Loucy (cell line): ENCODE measurements around the gene TBCB.

Source experiments
- H2AFZ ChIP-seq: fragments of 200-600 bp; sonication (generic); 2 replicates; pipeline ENCODE4 v1.6.0; 2016; ENCODE audit warnings: antibody characterized with exemption, mild to moderate bottlenecking, low read length, moderate library complexity
- H3F3A ChIP-seq: fragments of 200-600 bp; 2 replicates; pipeline ENCODE4 v1.6.0; 2016; ENCODE audit warnings: antibody characterized with exemption, low read depth, mild to moderate bottlenecking
- H3K27me3 ChIP-seq: fragments of 200-600 bp; sonication (generic); 2 replicates; pipeline ENCODE4 v1.6.1; 2014; ENCODE audit warnings: low read length, mild to moderate bottlenecking; ENCODE audit not compliant: insufficient read depth, poor library complexity, severe bottlenecking
- H3K36me3 ChIP-seq: fragments of 200-600 bp; sonication (generic); 2 replicates; pipeline ENCODE4 v1.6.1; 2016; ENCODE audit warnings: low read length; ENCODE audit not compliant: insufficient read depth
- H3K4me1 ChIP-seq: fragments of 200-600 bp; sonication (generic); 2 replicates; pipeline ENCODE4 v1.5.1; 2014; ENCODE audit warnings: low read length, mild to moderate bottlenecking; ENCODE audit not compliant: insufficient read depth, poor library complexity, severe bottlenecking
- H3K4me2 ChIP-seq: fragments of 200-600 bp; sonication (generic); 2 replicates; pipeline ENCODE4 v1.6.0; 2014; ENCODE audit warnings: antibody characterized with exemption, low read length, low read depth, mild to moderate bottlenecking; ENCODE audit not compliant: poor library complexity, severe bottlenecking
- H3K4me3 ChIP-seq: fragments of 200-600 bp; sonication (generic); 2 replicates; pipeline ENCODE4 v1.5.1; 2014; ENCODE audit warnings: low read length, mild to moderate bottlenecking, mixed read lengths; ENCODE audit not compliant: poor library complexity, severe bottlenecking
- H3K79me2 ChIP-seq: fragments of 200-600 bp; sonication (generic); 2 replicates; pipeline ENCODE4 v1.6.1; 2014; ENCODE audit warnings: low read length; ENCODE audit not compliant: insufficient read depth
- H3K9ac ChIP-seq: fragments of 200-600 bp; sonication (generic); 2 replicates; pipeline ENCODE4 v1.6.0; 2014; ENCODE audit warnings: mild to moderate bottlenecking, low read depth, low read length, moderate library complexity; ENCODE audit not compliant: poor library complexity, severe bottlenecking
- H3K9me2 ChIP-seq: fragments of 200-600 bp; sonication (generic); replicated peaks from 2 replicates; pipeline ENCODE4 v1.6.1; 2016; ENCODE audit warnings: low read depth, low read length, mixed read lengths
- H3K9me3 ChIP-seq: fragments of 200-600 bp; sonication (generic); 2 replicates; pipeline ENCODE4 v1.6.1; 2014; ENCODE audit warnings: mild to moderate bottlenecking, antibody characterized with exemption, low read length, low read depth; ENCODE audit not compliant: insufficient read depth
- H4K20me1 ChIP-seq: fragments of 200-600 bp; sonication (generic); 2 replicates; pipeline ENCODE4 v1.6.0; 2014; ENCODE audit warnings: antibody characterized with exemption, low read length, mild to moderate bottlenecking; ENCODE audit not compliant: insufficient read depth, poor library complexity, severe bottlenecking
- EZH2phosphoT487 ChIP-seq: fragments of 200-600 bp; IDR thresholded peaks from 2 replicates; pipeline ENCODE4 v1.6.1; 2018; ENCODE audit warnings: antibody characterized with exemption, mild to moderate bottlenecking, moderate library complexity, borderline replicate concordance
- TF ChIP-seq, protein P1 (sequence below): fragments of 200-600 bp; sonication (generic); conservative IDR thresholded peaks from 2 replicates; pipeline ENCODE4 v1.5.1; 2014; ENCODE audit warnings: mild to moderate bottlenecking, antibody characterized with exemption, low read length

Gene TBCB

DNA sequence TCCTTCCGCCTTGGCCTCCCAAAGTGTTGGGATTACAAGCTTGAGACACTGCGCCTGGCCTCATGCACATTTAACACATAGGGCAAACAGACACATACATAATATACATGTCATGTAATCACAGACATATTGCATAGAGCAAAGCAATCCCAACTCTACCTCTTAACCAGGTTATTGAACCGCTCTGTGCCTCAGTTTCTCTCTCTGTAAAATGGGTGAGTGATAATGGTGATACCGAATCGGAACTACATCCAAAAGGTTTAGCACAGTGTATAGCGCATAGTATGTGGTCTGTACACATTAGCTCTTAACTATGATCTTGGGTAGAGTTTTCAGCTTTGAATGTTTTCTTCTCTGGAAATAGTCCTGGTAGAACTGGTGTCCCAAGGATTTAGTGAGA lies 29.4 kb downstream of the TBCB start:
- Histone ChIP-seq H3K4me1 (peaks cover 9% of the 10 kb centered on the region), H2AFZ (no peak overlapping the region), H3K9me2 (no peaks in the 10 kb centered on the region), H3K4me3 (no peak overlapping the region), H3K36me3 (peaks cover 46% of the 10 kb centered on the region), H4K20me1 (peaks cover 25% of the 10 kb centered on the region), H3F3A (no peaks in the 10 kb centered on the region), H3K79me2 (peaks cover 20% of the 10 kb centered on the region; the same call in 1 of the 2 replicates), H3K4me2 (no peak overlapping the region), H3K9me3 (no peaks in the 10 kb centered on the region), H3K9ac (no peak overlapping the region), H3K27me3 (no peaks in the 10 kb centered on the region)
- TF ChIP-seq, protein P1, sequence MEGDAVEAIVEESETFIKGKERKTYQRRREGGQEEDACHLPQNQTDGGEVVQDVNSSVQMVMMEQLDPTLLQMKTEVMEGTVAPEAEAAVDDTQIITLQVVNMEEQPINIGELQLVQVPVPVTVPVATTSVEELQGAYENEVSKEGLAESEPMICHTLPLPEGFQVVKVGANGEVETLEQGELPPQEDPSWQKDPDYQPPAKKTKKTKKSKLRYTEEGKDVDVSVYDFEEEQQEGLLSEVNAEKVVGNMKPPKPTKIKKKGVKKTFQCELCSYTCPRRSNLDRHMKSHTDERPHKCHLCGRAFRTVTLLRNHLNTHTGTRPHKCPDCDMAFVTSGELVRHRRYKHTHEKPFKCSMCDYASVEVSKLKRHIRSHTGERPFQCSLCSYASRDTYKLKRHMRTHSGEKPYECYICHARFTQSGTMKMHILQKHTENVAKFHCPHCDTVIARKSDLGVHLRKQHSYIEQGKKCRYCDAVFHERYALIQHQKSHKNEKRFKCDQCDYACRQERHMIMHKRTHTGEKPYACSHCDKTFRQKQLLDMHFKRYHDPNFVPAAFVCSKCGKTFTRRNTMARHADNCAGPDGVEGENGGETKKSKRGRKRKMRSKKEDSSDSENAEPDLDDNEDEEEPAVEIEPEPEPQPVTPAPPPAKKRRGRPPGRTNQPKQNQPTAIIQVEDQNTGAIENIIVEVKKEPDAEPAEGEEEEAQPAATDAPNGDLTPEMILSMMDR = no peak
- TF ChIP-seq EZH2phosphoT487 = no peak

DNA sequence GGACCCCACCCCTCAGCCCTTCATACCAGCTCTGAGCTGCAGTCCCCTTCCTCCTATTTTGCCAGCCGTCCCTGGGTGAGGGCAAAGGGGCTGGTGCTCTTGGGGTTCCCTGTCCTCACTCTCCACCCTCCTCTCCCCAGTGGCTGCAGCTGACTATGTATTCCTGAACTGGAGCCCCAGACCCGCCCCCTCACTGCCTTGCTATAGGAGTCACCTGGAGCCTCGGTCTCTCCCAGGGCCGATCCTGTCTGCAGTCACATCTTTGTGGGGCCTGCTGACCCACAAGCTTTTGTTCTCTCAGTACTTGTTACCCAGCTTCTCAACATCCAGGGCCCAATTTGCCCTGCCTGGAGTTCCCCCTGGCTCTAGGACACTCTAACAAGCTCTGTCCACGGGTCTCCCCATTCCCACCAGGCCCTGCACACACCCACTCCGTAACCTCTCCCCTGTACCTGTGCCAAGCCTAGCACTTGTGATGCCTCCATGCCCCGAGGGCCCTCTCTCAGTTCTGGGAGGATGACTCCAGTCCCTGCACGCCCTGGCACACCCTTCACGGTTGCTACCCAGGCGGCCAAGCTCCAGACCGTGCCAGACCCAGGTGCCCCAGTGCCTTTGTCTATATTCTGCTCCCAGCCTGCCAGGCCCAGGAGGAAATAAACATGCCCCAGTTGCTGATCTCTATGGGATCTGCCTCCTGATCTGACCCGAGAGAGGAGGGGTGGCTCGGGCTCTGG lies 34.6 kb downstream of the TBCB start:
- no peak for TF ChIP-seq EZH2phosphoT487
- TF ChIP-seq, protein P1 = no peak
- no peak overlapping the region for H3K9ac ChIP-seq
- H3K4me3 ChIP-seq = no peak overlapping the region
- H2AFZ ChIP-seq = no peak overlapping the region
- no peaks in the 10 kb centered on the region for H3K27me3 ChIP-seq
- peaks cover 3% of the 10 kb centered on the region for H4K20me1 ChIP-seq
- no peaks in the 10 kb centered on the region for H3K9me3 ChIP-seq
- H3F3A ChIP-seq = no peaks in the 10 kb centered on the region
- no peaks in the 10 kb centered on the region for H3K79me2 ChIP-seq
- H3K36me3 ChIP-seq = peaks cover 43% of the 10 kb centered on the region; the same call in 1 of the 2 replicates
- no peaks in the 10 kb centered on the region for H3K4me1 ChIP-seq
- H3K9me2 ChIP-seq = no peaks in the 10 kb centered on the region
- no peak overlapping the region for H3K4me2 ChIP-seq

DNA sequence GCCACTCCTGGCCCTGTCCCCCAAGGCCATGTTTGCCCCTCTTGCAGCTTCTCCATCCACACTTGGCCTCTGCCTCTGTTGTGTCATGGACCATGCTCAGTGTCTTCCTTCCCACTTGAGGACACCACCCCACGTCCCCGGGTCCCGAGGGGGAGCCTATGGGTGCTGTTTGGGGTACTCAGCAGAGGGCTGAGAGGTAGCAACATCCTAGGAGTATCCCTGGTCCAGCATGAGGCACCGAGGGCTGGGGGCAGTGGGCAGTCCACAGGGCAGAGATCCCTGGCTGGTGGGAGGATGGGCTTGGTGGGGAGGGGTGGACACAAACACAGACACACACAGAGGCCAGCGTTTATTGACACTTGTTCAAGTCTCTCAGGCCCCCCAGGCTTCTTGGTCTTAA lies 35.3 kb downstream of the TBCB start:
- Histone ChIP-seq H4K20me1 (peaks cover 3% of the 10 kb centered on the region), H3F3A (no peaks in the 10 kb centered on the region), H3K9ac (no peak overlapping the region), H3K36me3 (peaks cover 38% of the 10 kb centered on the region; the same call in 1 of the 2 replicates), H3K9me2 (no peaks in the 10 kb centered on the region), H3K4me1 (no peaks in the 10 kb centered on the region), H3K79me2 (no peaks in the 10 kb centered on the region), H3K9me3 (no peaks in the 10 kb centered on the region), H3K27me3 (no peaks in the 10 kb centered on the region), H2AFZ (no peak overlapping the region), H3K4me3 (no peak overlapping the region), H3K4me2 (no peak overlapping the region)
- no peak for TF ChIP-seq EZH2phosphoT487
- TF ChIP-seq, protein P1 = no peak
